Mucosa of descending colon (tissue), 3 donors: ENCODE measurements around the gene RAB23. TPM values are rescaled to one million over a fixed set of nuclear protein-coding genes. Genes with fewer than 3 reads are reported as not detected.
A peak's percentile ranks its signal among the peaks of the same experiment; 100 is the strongest.

Experiments
- ATAC-seq: fragments of 200-7000 bp; cut with Tn5 transposase; one replicate; pipeline ENCODE4 v1.9.1; 2020; ENCODE audit warnings: mild to moderate bottlenecking, moderate library complexity
- DNase-seq, 3 donors: peaks; one replicate each; pipeline ENCODE4 v3.0.0-alpha.2; 2020
- H3K36me3 ChIP-seq: fragments of 200-600 bp; one replicate; pipeline ENCODE4 v1.8.0; 2021; ENCODE audit warnings: low read depth, mild to moderate bottlenecking
- H3K4me1 ChIP-seq: fragments of 200-600 bp; one replicate; pipeline ENCODE4 v1.8.0; 2021; ENCODE audit warnings: low read depth, mild to moderate bottlenecking
- H3K4me3 ChIP-seq: fragments of 200-600 bp; one replicate; pipeline ENCODE4 v1.8.0; 2021; ENCODE audit warnings: mild to moderate bottlenecking
- H3K9me3 ChIP-seq: fragments of 200-600 bp; one replicate; pipeline ENCODE4 v1.8.0; 2021; ENCODE audit warnings: mild to moderate bottlenecking
- CTCF ChIP-seq: fragments of 200-600 bp; IDR thresholded peaks from one replicate; pipeline ENCODE4 v1.8.0; 2022; ENCODE audit warnings: antibody characterized with exemption, mild to moderate bottlenecking
- intact Hi-C, 2 donors: fragments of 100-400 bp; cut with DNase I in 1 of 2; cut with micrococcal nuclease in 1 of 2; formaldehyde crosslinking; loops; one replicate each; pipeline versions ENCODE4 v1.11.0 to v1.11.1; 2022; cut with DNase I, micrococcal nuclease
- total RNA-seq, 3 donors: library from RNA; stranded (reverse); fragmentation: NEBNext Ultra II Directional in 2 of 3; extraction: Animal tissue kit (Norgen Biotek cat#: 25700) in 2 of 3; gene quantifications; one replicate each; pipeline versions ENCODE4 v1.2.1 to v1.2.4, GENCODE V29; 2021 to 2023
- donor health status: DM: no; HTN: no; CAD: no; lungs with moderate emphysema.
- donor health status: DM: no; HTN: no; CAD: no.
- donor health status: DM: no; HTN: yes; CAD: no.

Gene RAB23
- total RNA-seq, 3 donors from 2014 or later: 2.9 to 109 (median 8.7) TPM

GRCh38 chr6:57182017-57182432 is 40.1 kb downstream of the RAB23 start:
- no peak for DNase-seq
- no peaks in the 10 kb centered on the region for H3K4me1 ChIP-seq
- intact Hi-C loops: no loop called here
- no peak for TF ChIP-seq CTCF
- ATAC-seq: no peak
- no peaks in the 10 kb centered on the region for H3K9me3 ChIP-seq
- no peak overlapping the region for H3K4me3 ChIP-seq
- H3K36me3 ChIP-seq: no peaks in the 10 kb centered on the region

DNA sequence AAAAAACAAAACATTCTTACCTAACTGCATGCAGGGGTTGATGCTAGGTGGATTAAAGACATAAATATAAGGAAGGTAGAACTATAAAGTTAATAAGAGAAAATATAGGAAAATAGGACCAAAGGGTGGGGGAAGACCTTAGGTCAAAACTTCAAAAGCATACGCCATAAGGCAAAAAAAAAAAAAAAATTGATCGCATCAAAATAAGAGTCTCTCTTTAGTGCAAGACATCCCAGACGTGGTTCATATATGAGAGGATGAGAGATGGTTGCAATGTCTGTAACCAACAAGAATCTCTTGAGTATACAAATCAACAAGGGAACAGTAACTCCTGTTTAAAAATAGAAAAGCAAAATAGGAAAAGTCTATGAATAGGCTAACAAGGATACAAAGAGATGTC is 41.5 kb downstream of the RAB23 start:
- Histone ChIP-seq H3K9me3 (no peaks in the 10 kb centered on the region), H3K4me1 (no peaks in the 10 kb centered on the region), H3K4me3 (no peak overlapping the region), H3K36me3 (no peaks in the 10 kb centered on the region)
- TF ChIP-seq CTCF: no peak
- no peak for ATAC-seq
- DNase-seq: no peak
- intact Hi-C loops: no loop called here

DNA sequence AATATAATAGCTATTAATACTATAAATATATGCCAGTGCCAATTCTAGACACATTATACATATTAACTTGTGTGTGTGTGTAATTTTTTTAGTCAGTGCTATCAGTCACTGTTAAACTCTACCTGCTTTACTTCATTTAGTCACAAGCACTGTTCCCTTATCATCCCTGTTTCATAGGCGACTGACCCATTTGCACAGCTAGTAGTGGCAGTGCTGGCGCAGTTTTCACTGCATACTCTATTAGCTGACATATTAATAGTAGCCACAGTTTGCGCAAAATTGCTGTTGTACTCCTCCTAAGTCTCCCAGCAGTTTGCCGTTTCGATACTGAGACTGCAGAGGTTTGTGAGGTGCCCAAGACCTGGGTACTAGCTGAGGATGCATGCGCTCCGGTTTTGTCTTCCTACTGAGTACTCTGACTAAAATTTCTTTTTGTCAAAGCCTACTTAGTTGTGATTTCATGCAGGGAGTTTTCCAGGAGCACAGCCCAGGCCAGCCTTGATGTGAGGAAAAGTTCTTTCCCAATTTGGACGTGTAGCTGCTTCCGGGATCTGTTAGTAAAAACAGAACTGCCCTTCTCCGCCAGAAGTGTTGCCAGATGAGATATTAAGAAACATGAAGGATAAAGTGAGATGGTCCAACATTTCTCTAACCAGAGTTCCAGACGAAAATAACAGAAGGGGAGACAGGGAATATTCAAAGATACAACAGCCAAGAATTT is 44.4 kb downstream of the RAB23 start:
- no peak overlapping the region for H3K4me3 ChIP-seq
- TF ChIP-seq CTCF: no peak
- peak in 2 of 3 donors; percentile 20 to 22 for DNase-seq
- ATAC-seq: no peak
- no peaks in the 10 kb centered on the region for H3K36me3 ChIP-seq
- H3K4me1 ChIP-seq: no peaks in the 10 kb centered on the region
- intact Hi-C loops: loop anchor here in 1 of 2 donors (10.0 kb wide), 1 partner anchor 137 kb away; the partner anchor contains the start of gene PRIM2
- H3K9me3 ChIP-seq: no peaks in the 10 kb centered on the region

DNA sequence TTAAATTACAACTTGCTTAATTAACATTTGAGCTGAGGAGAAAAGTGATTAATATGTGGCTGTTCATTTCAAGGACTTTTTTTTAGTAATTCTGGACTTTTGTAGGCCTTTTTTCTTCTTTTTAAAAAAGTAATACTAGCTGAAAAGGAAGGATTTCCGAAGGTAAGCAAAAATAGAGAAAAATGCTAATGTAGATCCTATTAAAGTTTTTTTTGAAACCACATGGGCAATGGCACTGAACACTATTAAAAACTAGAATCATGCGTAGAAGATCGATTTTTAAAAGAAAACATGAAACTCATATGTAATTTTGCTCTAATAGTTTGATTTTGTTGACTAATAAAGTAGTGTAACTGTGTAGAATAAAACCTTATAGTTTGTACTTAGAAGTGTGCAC is 47.6 kb downstream of the RAB23 start:
- intact Hi-C loops: loop anchor here in 1 of 2 donors (10.0 kb wide), 1 partner anchor 140 kb away; the partner anchor contains the start of gene PRIM2
- Histone ChIP-seq H3K4me3 (no peak overlapping the region), H3K36me3 (no peaks in the 10 kb centered on the region), H3K9me3 (no peaks in the 10 kb centered on the region), H3K4me1 (no peaks in the 10 kb centered on the region)
- DNase-seq (no peak), ATAC-seq (no peak)
- no peak for TF ChIP-seq CTCF

DNA sequence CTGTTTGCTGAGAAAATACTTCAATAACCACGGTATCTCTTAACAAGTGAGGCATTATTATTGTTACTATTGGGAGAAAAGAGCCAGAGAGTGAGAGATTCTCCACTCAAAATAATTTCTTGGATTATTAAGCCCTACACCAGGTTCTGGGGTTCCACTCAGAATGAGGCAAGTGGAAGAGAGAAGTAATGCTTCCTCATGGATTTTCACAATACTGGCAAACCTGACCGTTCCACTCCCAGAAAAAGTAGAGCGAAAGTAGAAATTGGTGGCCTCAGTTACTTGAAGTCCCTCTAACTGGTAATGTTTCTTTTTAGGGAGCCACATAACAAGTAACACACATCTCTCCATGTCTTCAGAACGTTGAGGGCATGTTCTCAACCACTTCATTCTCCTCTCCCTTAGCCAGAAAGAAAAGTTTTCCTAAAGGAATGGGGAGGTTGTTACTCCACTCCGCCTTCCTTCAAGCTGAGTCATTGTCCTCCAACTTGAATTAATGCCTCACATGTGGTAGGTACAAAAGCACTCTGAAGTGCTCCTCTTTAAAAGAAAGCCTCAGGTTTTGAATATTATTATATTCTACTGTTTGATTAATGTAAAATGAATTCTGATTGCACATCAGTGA is 48.1 kb downstream of the RAB23 start:
- intact Hi-C loops: loop anchor here in 1 of 2 donors (10.0 kb wide), 1 partner anchor 141 kb away; the partner anchor contains the start of gene PRIM2
- TF ChIP-seq CTCF: no peak
- no peak for DNase-seq

More for the DNA sequence above, 48.1 kb downstream of the RAB23 start:
- Histone ChIP-seq H3K36me3 (no peaks in the 10 kb centered on the region), H3K4me3 (no peak overlapping the region), H3K9me3 (no peaks in the 10 kb centered on the region), H3K4me1 (no peaks in the 10 kb centered on the region)
- ATAC-seq: no peak
